Stimulated activated CD8-positive, alpha-beta memory T cell treated with anti-CD3 and anti-CD28 coated beads, Interleukin-7, amount 100 ng/mL, for 48 hours (primary cell): ENCODE data around the gene AIG1.
"Not testable (repeated sequence)": the region's sequence is repeated elsewhere in the genome, so short reads cannot be mapped to it uniquely, and the experiment has no call there.

ENCODE experiments used
- DNase-seq, 2 donors: peaks; one replicate each; pipeline ENCODE4 v3.0.0-alpha.2; 2020; ENCODE audit warnings: low read depth in 1 of 2; ENCODE audit errors: extremely low read depth in 1 of 2

Gene AIG1

DNA sequence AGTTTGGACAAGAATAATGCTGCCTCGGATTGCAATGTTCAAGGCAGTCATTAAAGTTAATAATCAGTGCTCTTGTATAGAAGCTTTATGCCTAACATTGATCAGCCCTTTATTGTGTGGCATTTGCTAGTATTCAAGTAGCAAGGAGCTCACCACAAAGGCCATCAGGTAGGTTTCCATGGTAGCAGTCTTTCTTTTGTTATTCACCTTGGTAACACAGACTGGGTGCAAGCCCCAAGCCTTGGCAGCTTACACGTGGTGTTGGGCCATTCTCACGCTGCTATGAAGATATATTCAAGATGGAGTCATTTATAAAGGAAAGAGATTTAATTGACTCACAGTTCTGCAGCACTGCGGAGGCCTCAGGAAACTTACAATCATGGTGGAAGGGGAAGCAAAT is 240.5 kb downstream of the AIG1 start:
- DNase-seq: no peak

DNA sequence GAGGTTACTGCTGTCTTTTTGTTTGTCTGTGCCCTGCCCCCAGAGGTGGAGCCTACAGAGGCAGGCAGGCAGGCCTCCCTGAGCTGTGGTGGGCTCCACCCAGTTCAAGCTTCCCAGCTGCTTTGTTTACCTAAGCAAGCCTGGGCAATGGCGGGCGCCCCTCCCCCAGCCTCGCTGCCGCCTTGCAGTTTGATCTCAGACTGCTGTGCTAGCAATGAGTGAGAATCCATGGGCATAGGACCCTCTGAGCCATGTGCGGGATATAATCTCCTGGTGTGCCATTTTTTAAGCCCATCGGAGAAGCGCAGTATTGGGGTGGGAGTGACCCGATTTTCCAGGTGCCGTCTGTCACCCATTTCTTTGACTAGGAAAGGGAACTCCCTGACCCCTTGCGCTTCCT is 247.1 kb downstream of the AIG1 start:
- DNase-seq: not testable (repeated sequence)

DNA sequence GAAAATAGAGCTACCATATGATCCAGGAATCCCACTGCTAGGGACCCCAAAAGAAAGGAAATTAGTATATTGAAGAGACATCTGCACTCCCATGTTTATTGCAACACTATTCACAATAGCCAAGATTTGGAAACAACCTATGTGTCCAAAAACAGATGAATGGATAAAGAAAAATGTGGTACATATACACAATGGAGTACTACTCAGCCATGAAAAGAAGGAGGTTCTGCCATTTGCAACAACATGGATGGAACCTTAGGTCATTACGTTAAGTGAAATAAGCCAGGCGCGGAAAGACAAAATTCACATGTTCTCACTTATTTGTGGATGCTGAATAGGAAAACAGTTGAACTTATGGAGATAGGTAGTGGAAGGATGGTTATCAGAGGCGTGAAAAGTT is 252.5 kb downstream of the AIG1 start:
- no peak for DNase-seq

DNA sequence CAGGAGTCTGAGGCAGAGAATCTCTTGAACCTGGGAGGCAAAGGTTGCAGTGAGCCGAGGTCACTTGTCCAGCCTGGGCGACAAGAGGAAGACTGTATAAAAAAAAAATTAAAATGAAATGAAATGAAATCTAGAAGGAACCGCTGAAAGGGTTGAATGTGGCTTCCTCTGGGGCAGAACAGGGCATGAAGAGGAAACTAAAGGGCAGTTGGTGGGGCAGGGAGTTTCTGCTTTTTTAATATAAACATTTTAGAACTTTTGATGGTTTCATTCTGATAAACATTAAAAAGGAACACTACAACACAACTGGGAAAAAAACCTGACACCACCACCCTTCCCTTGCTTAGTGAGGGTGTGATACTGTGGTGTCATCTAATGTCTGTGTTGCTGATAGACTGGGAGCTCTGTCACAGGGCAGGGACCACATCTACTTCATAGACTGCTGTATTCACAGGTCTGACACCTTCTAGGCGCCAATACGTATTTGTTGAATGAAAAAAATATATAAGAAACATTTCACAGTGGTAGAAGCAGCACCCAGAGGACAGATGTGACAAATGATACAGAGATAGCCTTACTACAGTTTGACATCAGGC is 260.9 kb downstream of the AIG1 start:
- DNase-seq: no peak

- no peak for DNase-seq
These were observed 261.7 kb downstream of the AIG1 start for GRCh38 chr6:143322386-143322785.

DNA sequence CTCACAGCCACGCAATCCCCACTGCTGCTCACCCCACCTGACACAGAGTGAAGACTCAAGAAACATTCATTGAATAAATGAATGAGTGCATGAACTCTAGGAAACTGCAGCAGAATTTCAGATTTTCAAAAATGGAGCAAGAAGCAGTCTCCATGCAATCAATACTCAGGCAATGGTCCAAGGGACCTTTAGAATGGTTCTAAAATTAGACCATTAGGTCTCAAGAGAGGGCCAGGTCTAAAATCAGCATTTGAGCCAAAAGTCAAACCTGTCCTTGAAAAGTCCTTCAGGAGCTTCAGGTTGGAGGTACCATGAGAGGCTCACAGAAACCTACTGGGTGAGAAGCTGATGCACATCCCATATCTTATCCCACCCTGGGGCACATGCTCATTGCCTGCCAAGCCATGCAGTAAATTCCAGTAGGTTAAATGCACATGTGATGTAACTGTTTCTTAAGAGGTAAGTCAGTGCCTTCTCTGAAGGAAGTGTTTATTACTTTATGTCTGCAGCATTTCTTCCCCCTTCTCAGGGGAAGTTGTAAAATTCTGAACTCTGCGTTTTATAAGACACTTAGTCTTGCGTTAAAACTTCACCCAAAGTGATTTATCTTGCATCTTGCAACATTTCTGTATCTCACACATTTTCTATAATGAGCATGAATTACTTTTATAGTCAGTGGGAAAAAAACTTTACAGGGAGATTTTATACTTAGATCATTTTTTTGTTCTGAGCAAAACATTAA is 263.2 kb downstream of the AIG1 start:
- no peak for DNase-seq

GRCh38 chr6:143325379-143326140 is 264.9 kb downstream of the AIG1 start:
- no peak for DNase-seq

- DNase-seq: no peak
These were observed 268.2 kb downstream of the AIG1 start for GRCh38 chr6:143328876-143329275.

DNA sequence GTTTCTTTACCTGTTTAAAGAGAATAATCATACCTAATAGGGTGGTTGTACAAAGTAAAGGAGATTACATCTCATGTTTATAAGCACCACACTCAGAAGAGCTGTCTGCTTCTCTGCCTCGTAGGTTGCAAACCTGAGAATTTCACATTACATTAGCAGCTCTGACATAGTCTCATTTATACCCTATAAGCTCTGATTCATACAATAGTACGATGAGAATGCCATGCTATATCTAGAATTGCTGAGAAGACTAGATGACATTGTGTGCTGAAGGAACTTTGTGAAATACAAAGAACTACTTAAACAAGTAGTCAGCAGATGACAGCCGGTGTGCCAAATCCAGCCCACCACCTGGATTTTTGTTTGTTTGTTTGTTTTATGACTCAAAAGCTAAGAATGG is 268.6 kb downstream of the AIG1 start:
- DNase-seq: no peak

DNA sequence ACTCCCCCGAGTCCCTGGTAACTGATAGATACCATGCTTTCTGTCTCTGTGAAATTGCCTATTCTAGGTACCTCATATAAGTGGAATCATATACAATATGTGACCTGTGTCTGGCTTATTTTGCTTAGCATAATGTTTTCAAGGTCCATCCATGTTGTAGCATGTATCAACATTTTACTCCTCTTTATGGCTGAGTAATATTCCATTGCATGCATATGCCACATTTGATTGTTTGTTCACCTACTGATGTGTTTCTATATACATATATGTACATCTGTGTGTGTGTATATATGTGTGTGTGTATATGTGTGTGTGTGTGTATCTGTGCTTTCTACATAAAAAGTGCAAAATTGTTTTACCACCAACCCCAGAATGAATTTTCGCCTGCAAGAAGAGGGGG is 270.7 kb downstream of the AIG1 start:
- no peak for DNase-seq

GRCh38 chr6:143332153-143332845 is 271.6 kb downstream of the AIG1 start:
- DNase-seq: no peak

DNA sequence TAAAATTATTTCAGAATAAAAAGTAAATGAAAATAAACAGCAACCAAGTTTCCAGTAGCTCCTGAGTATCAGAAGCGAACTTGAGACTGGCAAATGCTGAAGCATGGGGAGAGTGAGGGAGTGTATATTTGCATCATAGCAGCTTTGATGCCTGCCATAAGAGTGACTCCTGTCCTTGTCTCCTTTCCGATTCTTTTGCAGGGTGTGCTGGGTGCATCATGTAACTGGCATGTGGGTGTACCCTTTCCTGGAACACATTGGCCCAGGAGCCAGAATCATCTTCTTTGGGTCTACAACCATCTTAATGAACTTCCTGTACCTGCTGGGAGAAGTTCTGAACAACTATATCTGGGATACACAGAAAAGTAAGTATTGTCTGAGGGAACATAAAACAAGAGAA is 272.4 kb downstream of the AIG1 start:
- no peak for DNase-seq

DNA sequence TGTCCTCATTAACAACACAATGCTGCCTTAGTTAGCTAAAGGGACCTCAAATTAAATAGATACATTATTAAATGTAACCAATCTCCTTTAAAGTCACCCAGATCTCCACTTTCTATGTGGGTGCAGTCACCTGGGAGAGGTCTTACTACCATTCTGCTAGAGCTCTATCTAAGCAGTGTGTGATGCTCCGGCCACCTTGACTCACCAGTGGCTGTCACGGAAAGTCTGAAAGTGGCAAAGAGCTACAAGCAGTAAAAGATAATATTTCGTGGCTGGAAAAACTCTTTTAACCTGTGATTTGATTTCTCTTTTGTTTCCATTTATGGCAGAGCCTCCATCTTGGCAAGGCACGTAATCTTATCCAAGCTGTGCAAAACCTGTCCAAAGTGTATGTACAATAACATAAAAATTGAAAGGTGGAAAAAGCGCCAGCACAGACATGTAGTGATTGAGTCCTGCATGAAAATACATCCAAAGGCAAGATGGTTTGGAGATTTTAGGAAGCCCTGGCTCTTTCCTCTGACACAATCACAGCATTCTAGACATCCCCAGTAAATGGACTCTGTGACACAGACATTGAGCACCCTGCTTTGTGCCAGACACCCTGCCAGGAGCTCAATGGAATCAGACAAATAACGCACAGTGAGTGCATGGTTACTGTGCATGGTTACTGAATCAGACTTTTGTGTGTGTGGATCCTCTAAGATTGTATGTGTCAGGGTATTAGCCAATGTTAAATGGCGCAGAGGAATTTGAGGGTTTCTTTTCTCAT is 273.2 kb downstream of the AIG1 start:
- peak in 1 of 2 donors; percentile 7 for DNase-seq

DNA sequence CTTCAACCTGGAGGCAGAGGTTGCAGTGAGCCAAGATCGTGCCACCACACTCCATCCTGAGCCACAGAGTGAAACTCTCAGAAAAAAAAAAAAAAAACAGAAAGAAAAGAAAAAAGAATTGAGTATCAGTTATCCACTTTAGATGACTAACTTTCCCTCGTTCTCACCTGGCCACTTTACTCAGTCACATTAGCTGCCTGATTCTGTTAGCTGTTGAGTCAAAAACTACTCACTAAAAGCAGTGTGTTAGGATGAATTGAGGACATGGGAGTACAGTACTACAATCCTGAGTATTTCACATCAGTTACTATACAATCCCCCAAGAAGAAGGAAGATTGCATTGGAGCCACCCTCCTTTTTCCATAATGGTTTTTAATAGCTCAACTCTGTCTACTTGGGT is 275.2 kb downstream of the AIG1 start:
- DNase-seq: no peak

DNA sequence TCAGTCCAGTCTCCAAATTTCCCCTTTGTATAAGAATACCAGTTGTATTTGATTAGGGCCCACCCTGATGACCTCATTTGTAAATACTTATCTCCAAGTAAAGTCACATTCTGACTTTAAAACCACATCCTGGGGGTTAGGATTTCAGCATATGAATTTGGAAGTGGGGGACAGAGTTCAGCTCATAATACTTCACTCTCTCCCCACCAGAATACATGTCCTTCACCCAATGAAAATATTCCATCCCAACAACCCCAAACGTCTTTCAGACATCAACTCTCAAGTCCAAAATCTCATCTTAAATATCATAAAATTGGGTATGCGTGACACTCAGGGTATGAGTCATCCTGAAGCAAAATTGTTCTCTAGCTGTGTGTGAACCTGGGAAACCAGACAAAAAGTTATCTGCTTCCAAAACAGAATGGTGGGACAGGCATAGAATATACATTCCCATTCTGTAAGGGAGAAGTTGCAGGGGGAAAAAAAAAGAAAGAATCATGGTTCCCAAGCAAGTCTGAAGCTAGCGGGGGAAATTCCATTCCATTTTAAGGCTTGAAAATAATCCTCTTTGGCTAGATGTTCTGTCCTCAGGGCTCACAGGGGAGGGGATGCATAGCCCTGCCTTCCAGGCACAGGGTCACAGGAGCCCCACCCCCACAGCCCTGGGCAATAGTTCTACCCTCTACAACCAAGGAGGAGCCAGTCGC is 275.9 kb downstream of the AIG1 start:
- DNase-seq: no peak

- peak; percentile 24 to 44 for DNase-seq
These were observed 276.7 kb downstream of the AIG1 start for GRCh38 chr6:143337201-143337949.

DNA sequence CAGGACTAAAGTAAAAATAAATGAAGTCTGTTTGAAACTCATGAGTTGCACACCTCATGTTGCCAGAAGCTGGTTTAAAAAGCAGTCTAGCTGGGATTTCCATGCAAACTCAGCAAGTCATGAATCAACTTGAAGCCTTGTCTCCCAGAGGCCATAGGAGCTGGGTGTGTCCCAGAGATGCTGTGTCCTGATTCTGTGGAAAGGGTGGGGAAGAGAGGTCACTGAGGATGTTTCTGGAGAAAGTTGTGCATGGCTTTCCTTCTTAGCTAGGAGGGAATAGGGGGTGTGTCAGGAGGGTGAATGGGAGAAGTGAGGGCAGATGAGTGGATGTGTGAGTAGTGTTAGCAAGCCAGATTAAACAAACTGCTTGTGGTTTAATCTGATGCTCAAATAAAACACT is 278.5 kb downstream of the AIG1 start:
- DNase-seq: no peak

DNA sequence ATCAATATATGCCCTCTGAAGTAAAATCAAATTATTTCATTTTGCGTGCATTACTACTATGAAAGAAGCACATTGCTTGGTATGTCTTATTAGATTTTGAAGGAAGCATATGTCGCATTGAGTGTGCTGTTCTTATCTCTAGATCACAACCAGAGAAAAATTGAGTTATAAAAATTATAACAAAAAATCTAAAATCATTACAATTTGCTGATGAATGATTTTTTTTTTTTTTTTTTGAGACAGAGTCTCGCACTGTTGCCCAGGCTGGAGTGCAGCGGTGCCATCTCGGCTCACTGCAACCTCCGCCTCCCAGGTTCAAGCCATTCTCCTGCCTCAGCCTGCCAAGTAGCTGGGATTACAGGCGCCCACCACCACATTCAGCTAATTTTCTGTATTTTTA is 284.8 kb downstream of the AIG1 start:
- not testable (repeated sequence) for DNase-seq

GRCh38 chr6:143346004-143346403 is 285.3 kb downstream of the AIG1 start:
- no peak for DNase-seq
